Measurements from ENCODE around the gene ZSWIM5. TPM values are rescaled to one million over a fixed set of nuclear protein-coding genes. Genes with fewer than 3 reads are reported as not detected.

Gene ZSWIM5
- total RNA-seq (0.85 and 1.7 TPM in 2 replicates), polyA plus RNA-seq (0.23 and 0.36 TPM in 2 replicates), polyA minus RNA-seq (0.50 and 0.51 TPM in 2 replicates)
- total RNA-seq (2013), result 0.23 TPM

DNA sequence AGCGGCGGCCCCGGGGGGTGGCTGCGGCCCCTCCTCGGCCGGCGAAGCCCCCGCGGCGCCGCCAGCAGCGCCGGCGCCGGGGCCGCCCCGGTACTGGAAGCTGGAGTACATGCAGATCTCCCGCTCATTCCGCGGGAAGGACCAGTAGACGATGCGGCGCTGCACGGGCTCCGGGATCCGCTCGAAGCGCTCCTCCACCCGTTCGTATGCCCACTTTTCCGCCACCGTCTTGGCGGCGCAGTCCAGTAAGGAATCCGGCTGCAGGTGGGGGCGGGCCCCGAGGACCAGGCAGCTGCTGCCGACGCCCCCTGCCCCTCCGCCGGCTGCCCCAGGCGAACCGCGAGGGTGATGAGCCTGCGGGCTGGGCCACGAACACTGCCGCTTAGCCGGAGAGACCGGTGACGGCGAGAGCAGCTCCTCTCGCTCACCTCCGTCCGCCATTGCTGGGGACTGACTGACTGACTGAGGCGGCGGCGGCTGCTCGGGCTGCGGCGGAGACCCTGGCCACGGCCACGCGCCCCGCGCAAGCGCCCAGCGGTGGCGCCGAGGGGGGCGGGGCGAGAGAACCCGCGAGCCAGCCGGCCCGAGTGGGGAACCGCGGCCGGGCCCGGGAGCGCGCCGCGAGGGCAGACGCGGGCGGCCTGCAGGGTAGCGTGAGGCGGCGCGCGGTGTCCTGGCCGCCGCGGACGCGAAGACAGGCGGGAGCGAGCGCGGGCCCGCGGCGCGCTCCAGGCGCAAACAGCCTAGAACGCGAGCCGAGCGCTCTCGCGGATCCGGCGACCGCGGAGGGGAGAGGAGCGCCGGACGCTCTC, at the start of gene ZSWIM5:
ZSWIM5 (minus strand) TSS at position 696 of the 812 bp plus-strand sequence; CDS start at position 441, 255 bp downstream.
- Mint-ChIP-seq H3K27me3 (peaks cover 38% of the 10 kb centered on the region), H3K27ac (peak within 1 kb of the TSS; percentile 65), H3K4me1 (peaks cover 13% of the 10 kb centered on the region), H3K9me3 (ENCODE audit: insufficient read depth) (no peaks in the 10 kb centered on the region), H3K4me3 (peak within 1 kb of the TSS; percentile 96)
- intact Hi-C loops (cut with micrococcal nuclease), result loop anchor here (5.0 kb wide), 1 partner anchor 194 kb away; the partner anchor contains the start of genes HECTD3 and UROD
- Histone ChIP-seq H3K27ac (ENCODE audit: low read length in 2 of 2) (no peak within 1 kb of the TSS), H3K79me2 (ENCODE audit: control insufficient read depth, insufficient read depth, low read length) (no peaks in the 10 kb centered on the region), H3K9ac (ENCODE audit: low read length) (peak within 1 kb of the TSS; percentile 71), H3K27me3 (replicated peaks in 1 of 4; ENCODE audit: control extremely low read depth in 1 of 4, control insufficient read depth in 3 of 4, insufficient read depth in 4 of 4, low read length in 3 of 4) (peaks cover 0 to 47% (median 26%) of the 10 kb centered on the region in 4 experiments), H3K4me3 (ENCODE audit: control extremely low read depth in 1 of 5, extremely low read depth in 1 of 5, insufficient read depth in 1 of 5, low read depth in 2 of 5, low read length in 4 of 5) (peak within 1 kb of the TSS; percentile 21 to 68 (median 66)), H3K9me3 (ENCODE audit: control extremely low read depth in 1 of 3, control insufficient read depth in 2 of 3, insufficient read depth in 1 of 3, low read length in 2 of 3) (no peaks in the 10 kb centered on the region), H3K4me1 (ENCODE audit: control insufficient read depth in 2 of 2, insufficient read depth in 2 of 2, low read length in 2 of 2) (peaks cover 11 to 15% of the 10 kb centered on the region in 2 donors), H3K4me2 (replicated peaks; ENCODE audit: low read depth, low read length, poor library complexity, severe bottlenecking) (peak within 1 kb of the TSS; percentile 92), H4K20me1 (ENCODE audit: control insufficient read depth, insufficient read depth, low read length, poor library complexity, severe bottlenecking) (no peaks in the 10 kb centered on the region), H3K36me3 (replicated peaks in 1 of 2; ENCODE audit: control extremely low read depth in 1 of 2, control insufficient read depth in 1 of 2, extremely low read depth in 1 of 2, insufficient read depth in 2 of 2, low read length in 1 of 2) (no peaks in the 10 kb centered on the region), H2AFZ (ENCODE audit: insufficient read depth, low read depth, low read length, poor library complexity, severe bottlenecking) (peak within 1 kb of the TSS; percentile 92)
- CTCF ChIA-PET, result no interaction called here
- peak; percentile 74 for DNase-seq
- peak; percentile 80 for ATAC-seq (ENCODE audit: low read depth)
- WGBS (ENCODE audit: insufficient coverage), result under 1% methylated on average over 118 of the region's 118 CpGs
- TF ChIP-seq, protein P1, sequence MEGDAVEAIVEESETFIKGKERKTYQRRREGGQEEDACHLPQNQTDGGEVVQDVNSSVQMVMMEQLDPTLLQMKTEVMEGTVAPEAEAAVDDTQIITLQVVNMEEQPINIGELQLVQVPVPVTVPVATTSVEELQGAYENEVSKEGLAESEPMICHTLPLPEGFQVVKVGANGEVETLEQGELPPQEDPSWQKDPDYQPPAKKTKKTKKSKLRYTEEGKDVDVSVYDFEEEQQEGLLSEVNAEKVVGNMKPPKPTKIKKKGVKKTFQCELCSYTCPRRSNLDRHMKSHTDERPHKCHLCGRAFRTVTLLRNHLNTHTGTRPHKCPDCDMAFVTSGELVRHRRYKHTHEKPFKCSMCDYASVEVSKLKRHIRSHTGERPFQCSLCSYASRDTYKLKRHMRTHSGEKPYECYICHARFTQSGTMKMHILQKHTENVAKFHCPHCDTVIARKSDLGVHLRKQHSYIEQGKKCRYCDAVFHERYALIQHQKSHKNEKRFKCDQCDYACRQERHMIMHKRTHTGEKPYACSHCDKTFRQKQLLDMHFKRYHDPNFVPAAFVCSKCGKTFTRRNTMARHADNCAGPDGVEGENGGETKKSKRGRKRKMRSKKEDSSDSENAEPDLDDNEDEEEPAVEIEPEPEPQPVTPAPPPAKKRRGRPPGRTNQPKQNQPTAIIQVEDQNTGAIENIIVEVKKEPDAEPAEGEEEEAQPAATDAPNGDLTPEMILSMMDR (IDR thresholded peaks at IDR 0.05), result no peak
- no peak for TF ChIP-seq EZH2 (IDR thresholded peaks at IDR 0.05; ENCODE audit: borderline replicate concordance, insufficient read depth, low read depth, low read length, poor library complexity, severe bottlenecking)
- POLR2A ChIA-PET, result interaction anchor here (0.6 kb wide), 1 partner anchor 68 kb away, joined by 10 read pairs; no protein-coding TSS in a partner anchor

DNA sequence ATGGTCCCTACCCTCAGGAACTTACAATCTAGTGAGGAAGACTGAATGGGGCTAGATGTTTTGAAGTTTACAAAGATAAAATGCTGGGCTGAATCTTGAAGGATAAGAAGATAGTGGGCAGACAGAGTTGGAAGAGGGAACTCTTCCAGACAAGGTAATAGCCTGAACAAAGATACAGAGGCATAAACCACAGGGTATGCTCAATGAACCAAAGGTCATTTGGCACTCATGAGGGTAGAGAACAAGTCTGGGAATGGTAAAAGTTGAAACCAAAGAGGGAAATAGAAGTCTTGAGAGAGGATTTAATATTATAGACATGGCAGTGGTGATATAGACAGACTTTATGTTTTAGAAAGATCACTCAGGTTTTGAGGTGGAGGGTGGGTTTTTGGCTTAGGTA, 48.1 kb upstream of the ZSWIM5 start:
- peaks cover 19% of the 10 kb centered on the region for H3K9me3 Mint-ChIP-seq (ENCODE audit: insufficient read depth)
- H3K36me3 ChIP-seq (replicated peaks in 1 of 2; ENCODE audit: control extremely low read depth in 1 of 2, control insufficient read depth in 1 of 2, extremely low read depth in 1 of 2, insufficient read depth in 2 of 2, low read length in 1 of 2), result no peaks in the 10 kb centered on the region
- H3K27me3 Mint-ChIP-seq, result peaks cover 14% of the 10 kb centered on the region
- H3K27ac Mint-ChIP-seq, result no peak overlapping the region
- DNase-seq, result no peak
- H3K9me3 ChIP-seq (ENCODE audit: control extremely low read depth in 1 of 3, control insufficient read depth in 2 of 3, insufficient read depth in 1 of 3, low read length in 2 of 3), result peaks cover 3 to 24% (median 20%) of the 10 kb centered on the region in 3 donors
- CTCF ChIA-PET, result no interaction called here
- intact Hi-C loops (cut with micrococcal nuclease), result no loop called here
- H3K4me1 Mint-ChIP-seq, result no peaks in the 10 kb centered on the region
- H3K4me3 Mint-ChIP-seq, result no peak overlapping the region
- no peak overlapping the region for H3K4me3 ChIP-seq (ENCODE audit: control extremely low read depth in 1 of 5, extremely low read depth in 1 of 5, insufficient read depth in 1 of 5, low read depth in 2 of 5, low read length in 4 of 5)
- POLR2A ChIA-PET, result no interaction called here
- H3K27me3 ChIP-seq (replicated peaks in 1 of 4; ENCODE audit: control extremely low read depth in 1 of 4, control insufficient read depth in 3 of 4, insufficient read depth in 4 of 4, low read length in 3 of 4), result peaks cover 0 to 7% (median 1%) of the 10 kb centered on the region in 4 experiments
- H4K20me1 ChIP-seq (ENCODE audit: control insufficient read depth, insufficient read depth, low read length, poor library complexity, severe bottlenecking), result no peaks in the 10 kb centered on the region
- no peak for ATAC-seq (ENCODE audit: low read depth)
- no peaks in the 10 kb centered on the region for H3K79me2 ChIP-seq (ENCODE audit: control insufficient read depth, insufficient read depth, low read length)
- no peak overlapping the region for H3K27ac ChIP-seq (ENCODE audit: low read length in 2 of 2)
- H3K4me2 ChIP-seq (replicated peaks; ENCODE audit: low read depth, low read length, poor library complexity, severe bottlenecking), result no peak overlapping the region
- H2AFZ ChIP-seq (ENCODE audit: insufficient read depth, low read depth, low read length, poor library complexity, severe bottlenecking), result no peak overlapping the region
- no peak overlapping the region for H3K9ac ChIP-seq (ENCODE audit: low read length)
- no peaks in the 10 kb centered on the region for H3K4me1 ChIP-seq (ENCODE audit: control insufficient read depth in 2 of 2, insufficient read depth in 2 of 2, low read length in 2 of 2)
- TF ChIP-seq, protein P1 (IDR thresholded peaks at IDR 0.05), result no peak
- no peak for TF ChIP-seq EZH2 (IDR thresholded peaks at IDR 0.05; ENCODE audit: borderline replicate concordance, insufficient read depth, low read depth, low read length, poor library complexity, severe bottlenecking)
